Left lobe of liver (tissue), 2 donors: Measurements from ENCODE around the gene TRIM25. TPM values are rescaled to one million over a fixed set of nuclear protein-coding genes. Genes with fewer than 3 reads are reported as not detected.

Source experiments
- ATAC-seq: fragments of 200-7000 bp; cut with Tn5 transposase; one replicate; pipeline ENCODE4 v1.9.1; 2020; ENCODE audit warnings: mild to moderate bottlenecking, moderate library complexity
- DNase-seq: peaks from one replicate; pipeline ENCODE4 v3.0.0-alpha.2; 2020; ENCODE audit warnings: low spot score
- total RNA-seq: library from RNA; stranded (reverse); gene quantifications from one replicate; pipeline ENCODE4 v1.2.1, GENCODE V29; 2021
- donor health status: DM: no; HTN: no; CAD: no; lungs with moderate emphysema.
- donor health status: DM: no; HTN: yes; CAD: no.

The TRIM25 gene
- total RNA-seq, 1 donor from 2014 or later = 55.4 TPM

- no peak for ATAC-seq
These were observed 14.7 kb upstream of the TRIM25 start for GRCh38 chr17:56928586-56928985.

GRCh38 chr17:56926704-56927103 is 12.9 kb upstream of the TRIM25 start:
- DNase-seq = no peak
- ATAC-seq = no peak

More at GRCh38 chr17:56928586-56928985, 14.7 kb upstream of the TRIM25 start:
- DNase-seq = no peak

- DNase-seq = no peak
These were observed 12.4 kb upstream of the TRIM25 start for GRCh38 chr17:56926270-56926669.

GRCh38 chr17:56925088-56925487 is 11.2 kb upstream of the TRIM25 start:
- ATAC-seq (no peak), DNase-seq (no peak)

More at GRCh38 chr17:56926270-56926669, 12.4 kb upstream of the TRIM25 start:
- no peak for ATAC-seq

- no peak for DNase-seq
- no peak for ATAC-seq
These were observed 5.9 kb upstream of the TRIM25 start for GRCh38 chr17:56919717-56920116.

- ATAC-seq = no peak
- no peak for DNase-seq
These were observed 5.1 kb upstream of the TRIM25 start for GRCh38 chr17:56918916-56919315.

GRCh38 chr17:56917559-56918296 is 3.9 kb upstream of the TRIM25 start:
- DNase-seq = no peak
- ATAC-seq = no peak

- DNase-seq (no peak), ATAC-seq (no peak)
These were observed 878 bp upstream of the TRIM25 start for GRCh38 chr17:56914581-56915273.

GRCh38 chr17:56913353-56913866 is 439 bp downstream of the TRIM25 start:
- DNase-seq (no peak), ATAC-seq (peak; percentile 43)

GRCh38 chr17:56913000-56913311 is 893 bp downstream of the TRIM25 start:
- no peak for ATAC-seq
- DNase-seq = no peak

- ATAC-seq (peak; percentile 52), DNase-seq (peak; percentile 93)
These were observed 1.5 kb downstream of the TRIM25 start for GRCh38 chr17:56912105-56912999.

GRCh38 chr17:56910509-56911235 is 3.2 kb downstream of the TRIM25 start:
- peak; percentile 7 for ATAC-seq
- peak; percentile 56 for DNase-seq

GRCh38 chr17:56909742-56910508 is 3.9 kb downstream of the TRIM25 start:
- DNase-seq (peak; percentile 89), ATAC-seq (peak; percentile 50)

GRCh38 chr17:56908001-56908542 is 5.8 kb downstream of the TRIM25 start:
- ATAC-seq (no peak), DNase-seq (no peak)

GRCh38 chr17:56903560-56903959 is 10.3 kb downstream of the TRIM25 start:
- ATAC-seq (no peak), DNase-seq (no peak)

- ATAC-seq (no peak), DNase-seq (peak; percentile 24)
These were observed 11.5 kb downstream of the TRIM25 start for GRCh38 chr17:56902348-56902747.

- DNase-seq (peak; percentile 33), ATAC-seq (no peak)
These were observed 14.4 kb downstream of the TRIM25 start for GRCh38 chr17:56899403-56899802.

- DNase-seq (peak; percentile 48), ATAC-seq (no peak)
These were observed 15.0 kb downstream of the TRIM25 start for GRCh38 chr17:56898874-56899273.

- ATAC-seq = no peak
- DNase-seq = peak; percentile 32
These were observed 16.0 kb downstream of the TRIM25 start for GRCh38 chr17:56897646-56898424.
